Measurements from ENCODE around the gene SLC39A12.

- no peak for TF ChIP-seq REST (IDR thresholded peaks at IDR 0.05; ENCODE audit: unreplicated experiment)
- TF ChIP-seq CTCF (conservative IDR thresholded peaks at IDR 0.05; ENCODE audit: low read depth in 2 of 2): no peak
- TF ChIP-seq JUNB (IDR thresholded peaks at IDR 0.05; ENCODE audit: unreplicated experiment): no peak
- no peak for TF ChIP-seq EZH2 (IDR thresholded peaks at IDR 0.05; ENCODE audit: low read depth, unreplicated experiment)
- no peak for TF ChIP-seq POLR2AphosphoS5 (IDR thresholded peaks at IDR 0.05; ENCODE audit: low read depth)
- no peak for TF ChIP-seq NANOG (IDR thresholded peaks at IDR 0.05; ENCODE audit: borderline replicate concordance)
- TF ChIP-seq CREB1 (CRISPR knock-in tag; IDR thresholded peaks at IDR 0.05; ENCODE audit: low read depth): no peak
- TF ChIP-seq EZH2phosphoT487 (IDR thresholded peaks at IDR 0.05; ENCODE audit: unreplicated experiment): no peak
- no peak for TF ChIP-seq STAT1 (IDR thresholded peaks at IDR 0.05; ENCODE audit: unreplicated experiment)
- no peak for TF ChIP-seq ZNF114 (CRISPR knock-in tag; IDR thresholded peaks at IDR 0.05)
- TF ChIP-seq ETS1 (IDR thresholded peaks at IDR 0.05): no peak
These were observed 38.1 kb upstream of the SLC39A12 start for GRCh38 chr10:17913604-17914003.
